Activated CD8-positive, alpha-beta T cell treated with anti-CD3 and anti-CD28 coated beads for 36 hours (primary cell): ENCODE results near the gene MKS1. TPM values are rescaled to one million over a fixed set of nuclear protein-coding genes. Genes with fewer than 3 reads are reported as not detected.

Source experiments
- ATAC-seq: fragments of 200-7000 bp; cut with Tn5 transposase; one replicate; pipeline ENCODE4 v1.10.0; 2021; ENCODE audit warnings: mild to moderate bottlenecking, moderate library complexity
- CTCF ChIA-PET: fragments of 350-600 bp; sonication (Branson Sonifier 250); formaldehyde crosslinking; loops from one replicate; lab custom pipeline; 2021; ENCODE audit warnings: antibody characterized with exemption; lab: Charles Lee
- POLR2A ChIA-PET: fragments of 350-600 bp; sonication (Branson Sonifier 250); formaldehyde crosslinking; loops from one replicate; lab custom pipeline; 2021; ENCODE audit warnings: antibody characterized with exemption; lab: Charles Lee
- DNase-seq: peaks from one replicate; pipeline ENCODE4 v3.0.0-alpha.2; 2020
- H3K27ac Mint-ChIP-seq: one replicate; pipeline ENCODE4 v1.8.0; 2021; ENCODE audit warnings: mild to moderate bottlenecking, mixed read lengths
- H3K27me3 Mint-ChIP-seq: one replicate; pipeline ENCODE4 v1.8.0; 2021; ENCODE audit warnings: mixed read lengths
- H3K36me3 Mint-ChIP-seq: one replicate; pipeline ENCODE4 v1.8.0; 2021; ENCODE audit warnings: low read depth, mixed read lengths
- H3K4me1 Mint-ChIP-seq: one replicate; pipeline ENCODE4 v1.8.0; 2021; ENCODE audit warnings: low read depth, mixed read lengths
- H3K4me3 Mint-ChIP-seq: one replicate; pipeline ENCODE4 v1.8.0; 2021; ENCODE audit warnings: mild to moderate bottlenecking, moderate library complexity, mixed read lengths
- H3K9me3 Mint-ChIP-seq: one replicate; pipeline ENCODE4 v1.8.0; 2021; ENCODE audit warnings: mixed read lengths
- CTCF ChIP-seq: fragments of 200-600 bp; IDR thresholded peaks from one replicate; pipeline ENCODE4 v1.8.0; 2022; ENCODE audit warnings: antibody characterized with exemption, mild to moderate bottlenecking
- intact Hi-C: fragments of 100-400 bp; cut with micrococcal nuclease; formaldehyde crosslinking; loops from one replicate; pipeline ENCODE4 v1.10.0; 2022
- total RNA-seq, 2 experiments: library from RNA; stranded (reverse); gene quantifications; one replicate each; pipeline ENCODE4 v1.2.3, GENCODE V29; 2021

The MKS1 gene
- total RNA-seq, 2 experiments from 2014 or later: 20.7 to 24.8 TPM

- no peak for DNase-seq
- ATAC-seq: no peak
- peaks cover 7% of the 10 kb centered on the region for H3K4me1 Mint-ChIP-seq
- no peak overlapping the region for H3K4me3 Mint-ChIP-seq
- no peak for TF ChIP-seq CTCF
- no peak overlapping the region for H3K27ac Mint-ChIP-seq
- H3K9me3 Mint-ChIP-seq: no peaks in the 10 kb centered on the region
- ChIA-PET CTCF (interaction anchor here (1.3 to 2.9 kb wide), 3 partner anchors 16 to 59 kb away, joined by 3 to 15 read pairs (median 7); no protein-coding TSS in a partner anchor), POLR2A (no interaction called here)
- H3K36me3 Mint-ChIP-seq: no peaks in the 10 kb centered on the region
- intact Hi-C loops: no loop called here
- peaks cover 28% of the 10 kb centered on the region for H3K27me3 Mint-ChIP-seq
Observed at GRCh38 chr17:58231641-58232040, 12.6 kb upstream of the MKS1 start.

- peaks cover 7% of the 10 kb centered on the region for H3K4me1 Mint-ChIP-seq
- POLR2A ChIA-PET: interaction anchor here (2.2 kb wide), 1 partner anchor 28 kb away, joined by 4 read pairs; no protein-coding TSS in a partner anchor
- no peak for ATAC-seq
- TF ChIP-seq CTCF: no peak
- intact Hi-C loops: no loop called here
- no peak overlapping the region for H3K27ac Mint-ChIP-seq
- H3K27me3 Mint-ChIP-seq: peaks cover 22% of the 10 kb centered on the region
- H3K9me3 Mint-ChIP-seq: no peaks in the 10 kb centered on the region
- H3K36me3 Mint-ChIP-seq: no peaks in the 10 kb centered on the region
- no peak for DNase-seq
- CTCF ChIA-PET: interaction anchor here (1.6 to 2.9 kb wide), 2 partner anchors 20 to 30 kb away, joined by 4 to 15 read pairs; no protein-coding TSS in a partner anchor
- H3K4me3 Mint-ChIP-seq: no peak overlapping the region
Observed at GRCh38 chr17:58229881-58230280, 10.8 kb upstream of the MKS1 start.

- Mint-ChIP-seq H3K9me3 (no peaks in the 10 kb centered on the region), H3K36me3 (no peaks in the 10 kb centered on the region), H3K4me3 (no peak overlapping the region), H3K4me1 (peaks cover 10% of the 10 kb centered on the region), H3K27me3 (peaks cover 18% of the 10 kb centered on the region), H3K27ac (no peak overlapping the region)
- CTCF ChIA-PET: interaction anchor here (2.9 kb wide), 1 partner anchor 21 kb away, joined by 15 read pairs; no protein-coding TSS in a partner anchor
- POLR2A ChIA-PET: interaction anchor here (0.6 to 2.2 kb wide), 2 partner anchors 28 to 34 kb away, joined by 3 to 4 read pairs; no protein-coding TSS in a partner anchor
- ATAC-seq: no peak
- no peak for DNase-seq
- intact Hi-C loops: no loop called here
- TF ChIP-seq CTCF: no peak
Observed at GRCh38 chr17:58229384-58229783, 10.3 kb upstream of the MKS1 start.

GRCh38 chr17:58228679-58229078, 9.6 kb upstream of the MKS1 start:
- DNase-seq (no peak), ATAC-seq (no peak)
- no peak for TF ChIP-seq CTCF
- Mint-ChIP-seq H3K4me3 (no peak overlapping the region), H3K36me3 (no peaks in the 10 kb centered on the region), H3K27ac (no peak overlapping the region), H3K4me1 (peaks cover 14% of the 10 kb centered on the region), H3K9me3 (no peaks in the 10 kb centered on the region), H3K27me3 (peaks cover 16% of the 10 kb centered on the region)
- POLR2A ChIA-PET: interaction anchor here (0.6 to 0.9 kb wide), 3 partner anchors 9 to 35 kb away, joined by 3 to 5 read pairs (median 3); no protein-coding TSS in a partner anchor
- intact Hi-C loops: no loop called here
- CTCF ChIA-PET: interaction anchor here (2.9 kb wide), 1 partner anchor 21 kb away, joined by 15 read pairs; no protein-coding TSS in a partner anchor

- Mint-ChIP-seq H3K27ac (no peak overlapping the region), H3K27me3 (peaks cover 16% of the 10 kb centered on the region), H3K4me3 (no peak overlapping the region), H3K9me3 (no peaks in the 10 kb centered on the region), H3K36me3 (no peaks in the 10 kb centered on the region), H3K4me1 (peaks cover 11% of the 10 kb centered on the region)
- ChIA-PET CTCF (interaction anchor here (0.8 to 2.3 kb wide), 1 partner anchor 22 kb away, joined by 3 to 8 read pairs; no protein-coding TSS in a partner anchor), POLR2A (interaction anchor here (0.9 kb wide), 1 partner anchor 8 kb away, joined by 5 read pairs; no protein-coding TSS in a partner anchor)
- intact Hi-C loops: no loop called here
- TF ChIP-seq CTCF: no peak
- DNase-seq: no peak
- ATAC-seq: no peak
Observed at GRCh38 chr17:58227733-58228132, 8.7 kb upstream of the MKS1 start.
